Activated T-cell treated with anti-CD3 and anti-CD28 coated beads for 48 hours (primary cell): ENCODE data around the gene TMEM260.

ENCODE experiments used
- DNase-seq: peaks from one replicate; pipeline ENCODE4 v3.0.0-alpha.2; 2020; ENCODE audit warnings: low read depth

TMEM260 gene

DNA sequence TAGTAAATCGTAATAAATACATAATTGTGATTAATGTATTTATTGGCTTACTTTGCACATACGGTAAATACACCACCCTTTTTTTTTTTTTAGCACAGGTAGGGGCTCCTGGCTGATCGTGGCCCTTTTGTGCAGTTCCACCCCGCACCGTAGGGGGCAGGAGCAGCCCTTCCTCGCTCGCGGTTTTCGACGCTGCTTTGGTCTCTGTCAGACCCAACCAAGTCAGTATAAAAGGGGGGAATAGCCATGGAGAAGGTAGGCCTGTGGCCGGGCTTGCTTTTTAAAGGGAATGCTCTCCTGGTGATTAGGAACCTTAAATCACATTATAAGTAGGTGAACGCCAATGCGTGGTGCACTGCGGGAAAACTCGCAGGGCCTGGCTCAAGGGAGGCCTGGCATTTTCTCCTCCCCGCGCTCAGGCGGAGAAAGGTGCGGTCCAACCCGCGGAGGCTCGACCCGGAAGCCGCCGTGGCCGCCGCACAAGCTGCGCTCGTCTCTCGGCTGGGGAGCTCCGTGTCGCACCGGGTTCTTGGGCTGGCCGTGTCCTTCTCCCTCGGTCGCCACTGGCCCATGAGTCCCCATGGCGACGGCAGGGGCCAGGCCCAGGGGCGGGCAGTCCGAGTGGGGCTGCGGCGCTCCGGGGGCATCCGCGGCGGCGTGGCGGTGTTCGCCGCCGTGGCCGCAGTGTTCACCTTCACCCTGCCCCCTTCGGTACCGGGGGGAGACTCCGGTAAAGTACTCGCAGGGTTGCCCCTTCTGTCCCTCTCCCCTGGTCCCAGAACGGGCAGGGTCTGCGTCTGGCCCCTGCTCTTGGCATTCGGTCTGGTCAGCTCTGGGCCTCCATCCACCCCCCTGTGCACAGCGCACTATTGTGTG lies at the start of gene TMEM260:
TMEM260 (plus strand) TSS at position 454 of the 876 bp plus-strand sequence; CDS start at position 571, 117 bp downstream.
- peak; percentile 87 for DNase-seq

DNA sequence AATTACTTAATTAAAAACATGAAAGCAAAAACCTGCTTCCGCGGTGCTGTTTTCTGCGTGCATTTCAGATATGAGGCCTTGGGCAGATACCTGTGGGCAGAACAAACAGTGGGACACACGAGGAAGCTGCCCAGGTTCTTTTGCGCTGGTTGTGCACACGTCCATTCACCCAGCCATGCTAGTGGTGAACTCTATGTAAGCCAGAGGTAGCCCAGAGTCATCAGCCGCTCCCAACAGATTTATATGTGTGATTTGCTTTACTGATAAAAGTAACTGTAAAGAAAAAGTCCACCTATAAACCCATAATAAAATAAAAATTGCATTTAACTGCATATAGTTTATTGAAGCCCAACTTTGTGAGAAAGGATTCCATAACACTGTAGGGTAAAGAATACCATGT lies 47.1 kb upstream of the TMEM260 start:
- no peak for DNase-seq

DNA sequence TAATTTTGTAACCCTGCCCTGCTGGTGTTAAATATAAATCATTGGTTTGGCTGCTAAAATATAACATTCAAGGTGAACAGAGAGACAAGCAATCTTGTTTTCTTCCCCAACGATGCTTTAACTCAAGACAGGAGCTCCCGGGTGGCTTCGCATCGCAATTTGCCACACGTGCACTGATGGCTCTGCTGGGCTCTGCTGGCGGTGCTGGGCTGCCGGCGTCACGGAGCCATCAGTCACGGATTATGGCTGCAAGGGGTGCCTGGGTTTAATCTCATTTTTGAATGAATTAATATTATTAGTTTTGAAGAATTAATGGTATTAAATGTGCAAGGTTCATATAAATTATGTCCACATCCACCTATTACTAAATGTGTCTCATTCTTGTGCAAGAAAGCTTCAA lies 44.9 kb upstream of the TMEM260 start:
- DNase-seq, result no peak

DNA sequence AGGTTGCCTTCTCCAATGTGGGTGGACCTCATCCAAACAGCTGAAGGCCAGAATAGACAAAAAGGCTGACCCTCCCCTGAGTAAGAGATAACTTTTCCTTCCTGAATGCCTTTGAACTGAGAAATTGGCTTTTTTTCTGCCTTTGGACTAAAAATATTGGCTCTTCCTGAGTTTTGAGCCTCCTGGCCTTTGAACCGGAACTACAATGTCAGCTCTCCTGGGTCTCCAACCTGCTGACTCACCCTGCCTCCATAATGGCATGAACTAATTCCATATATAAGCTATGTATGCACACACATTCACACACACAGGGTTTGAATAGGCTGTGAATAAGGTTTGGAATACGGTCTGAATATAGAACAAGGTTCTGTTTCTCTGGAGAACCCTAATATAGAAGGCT lies 39.7 kb upstream of the TMEM260 start:
- no peak for DNase-seq

DNA sequence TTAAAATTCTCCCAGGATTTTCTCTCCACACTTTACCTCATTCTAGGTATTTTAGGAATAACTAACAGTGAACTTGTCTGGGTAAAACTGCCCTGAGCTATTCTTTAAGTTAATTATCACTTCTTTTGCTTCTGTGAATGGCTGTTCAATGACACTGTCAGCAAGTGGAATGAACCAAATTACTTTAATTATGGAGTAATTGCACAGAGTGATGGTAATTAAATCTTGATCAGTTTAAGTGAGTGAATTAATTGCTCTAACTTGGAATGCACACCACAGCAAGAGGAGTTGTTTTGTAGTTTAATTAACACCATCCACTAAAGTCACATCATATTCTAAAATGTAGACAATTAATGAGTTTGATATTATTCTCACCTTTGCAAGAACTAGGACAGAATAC lies 36.2 kb upstream of the TMEM260 start:
- no peak for DNase-seq

DNA sequence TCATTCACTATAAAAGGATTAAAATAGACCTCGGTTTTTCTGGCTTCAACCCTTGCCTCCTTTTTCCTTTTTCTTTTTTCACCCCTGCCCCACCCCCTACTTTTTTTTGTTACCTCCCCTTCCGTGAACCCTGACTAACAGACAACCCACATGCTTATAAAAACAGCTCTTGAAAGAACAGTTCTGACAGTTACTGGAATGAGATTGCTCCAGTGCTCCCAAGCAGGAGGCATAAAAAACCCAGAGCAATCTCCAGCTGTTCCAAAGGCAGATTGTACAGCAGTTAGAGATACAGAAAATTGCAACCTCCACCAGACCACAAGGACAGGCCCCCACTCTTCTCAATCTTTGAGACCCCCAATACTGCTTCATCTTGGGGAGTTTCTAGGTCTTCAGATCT lies 29.9 kb upstream of the TMEM260 start:
- DNase-seq, result no peak

DNA sequence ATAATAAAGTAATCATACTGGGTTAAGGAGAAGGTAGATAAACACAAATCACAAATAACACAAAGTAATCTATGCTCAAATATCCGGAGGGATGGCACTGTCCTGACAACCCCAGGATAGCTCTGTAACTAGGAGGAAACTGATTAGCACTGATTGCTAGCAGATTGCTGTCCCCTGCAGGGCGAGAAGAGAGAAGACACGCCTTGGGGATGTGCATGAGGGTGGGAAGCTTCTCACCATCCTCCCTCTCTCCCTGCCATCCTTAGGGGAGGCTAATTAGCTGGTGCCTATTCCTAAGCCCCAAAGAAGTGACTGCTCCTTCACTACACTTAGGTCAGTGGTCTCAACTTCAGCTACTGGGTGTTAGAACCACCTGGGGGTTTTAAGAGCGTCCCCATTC lies 27.0 kb upstream of the TMEM260 start:
- DNase-seq, result no peak

DNA sequence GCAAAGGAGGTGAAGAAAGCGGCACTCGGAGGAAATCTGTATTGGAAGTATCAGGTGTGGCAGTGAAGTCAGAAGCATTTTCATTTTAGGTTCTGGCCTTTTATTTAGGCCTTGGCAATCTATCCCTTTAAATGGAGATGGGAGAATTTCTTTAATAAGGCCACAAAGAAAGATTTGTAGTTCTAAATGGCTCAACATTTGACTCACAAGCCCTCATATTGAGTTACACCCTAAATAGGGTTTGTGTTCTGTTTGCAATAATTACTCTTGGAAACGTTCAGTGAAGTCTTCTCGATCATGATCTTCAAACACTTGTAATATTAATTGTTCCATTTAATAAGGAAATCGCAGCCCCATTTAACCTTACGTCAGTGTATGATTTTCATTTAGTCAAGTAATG lies 25.3 kb upstream of the TMEM260 start:
- no peak for DNase-seq

DNA sequence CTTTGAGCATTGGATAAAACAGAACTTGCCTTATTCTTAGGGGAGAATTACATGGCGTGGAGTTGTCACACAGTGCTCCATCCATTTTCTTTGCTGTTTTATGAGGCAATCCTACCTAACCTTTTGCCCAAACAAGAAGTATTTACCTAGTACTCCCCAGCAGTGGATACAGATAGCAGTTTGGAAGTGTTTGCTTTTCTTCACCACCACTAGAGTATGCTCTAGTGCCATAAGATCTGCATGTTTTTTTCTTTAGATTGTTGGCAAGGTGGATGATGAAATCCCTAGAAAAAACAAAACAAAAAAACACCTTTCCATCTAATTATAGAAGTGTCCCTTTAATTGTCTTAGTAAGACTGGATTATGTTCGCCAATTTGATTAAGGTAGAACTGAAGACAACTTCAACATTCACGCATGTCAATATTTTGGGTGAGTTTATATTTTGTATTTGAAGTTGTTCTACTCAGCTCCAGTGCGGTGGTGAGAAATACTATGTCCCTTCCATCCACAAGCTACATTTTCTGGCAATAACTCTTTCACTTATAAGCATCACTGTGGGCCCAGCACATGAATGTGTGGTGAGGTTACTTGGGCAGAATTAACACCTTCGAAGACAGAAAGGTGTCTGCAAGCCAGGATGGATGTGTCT lies 23.6 kb upstream of the TMEM260 start:
- DNase-seq, result no peak

DNA sequence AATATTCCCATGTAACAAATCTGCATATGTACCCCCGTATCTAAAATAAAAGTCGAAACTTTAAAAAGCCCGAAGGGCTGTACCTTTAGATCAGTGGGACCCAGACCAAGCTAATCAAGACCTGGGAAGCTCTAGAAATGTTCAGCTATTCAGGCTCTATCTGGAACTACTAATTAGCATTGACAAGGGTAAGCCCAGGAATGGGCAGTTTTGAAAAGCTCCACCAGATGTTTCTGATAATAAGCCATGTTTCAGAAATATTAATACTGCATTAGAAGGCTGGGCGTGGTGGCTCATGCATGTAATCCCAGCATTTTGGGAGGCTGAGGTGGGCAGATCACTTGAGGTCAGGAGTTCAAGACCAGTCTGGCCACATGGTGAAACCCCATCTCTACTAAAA lies 20.4 kb upstream of the TMEM260 start:
- DNase-seq, result no peak

DNA sequence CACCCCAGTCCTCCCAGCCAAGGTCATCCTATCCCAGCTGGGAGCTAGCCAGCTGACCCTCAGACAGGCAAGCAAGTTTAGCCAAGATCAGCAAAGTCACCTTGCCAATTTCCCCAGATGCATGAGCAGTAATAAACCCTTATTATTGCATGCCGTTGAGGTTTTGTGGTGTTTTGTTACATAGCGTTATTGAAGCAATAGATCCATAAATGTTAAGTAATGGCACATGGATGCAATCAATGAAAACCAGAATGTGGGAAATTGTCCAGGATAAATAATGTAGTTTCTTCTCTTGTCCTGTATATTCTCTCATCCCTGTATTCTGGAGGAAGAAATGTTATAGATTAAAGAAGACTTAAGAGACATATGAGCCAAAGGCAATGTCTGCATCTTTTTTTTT lies 18.0 kb upstream of the TMEM260 start:
- DNase-seq, result no peak

DNA sequence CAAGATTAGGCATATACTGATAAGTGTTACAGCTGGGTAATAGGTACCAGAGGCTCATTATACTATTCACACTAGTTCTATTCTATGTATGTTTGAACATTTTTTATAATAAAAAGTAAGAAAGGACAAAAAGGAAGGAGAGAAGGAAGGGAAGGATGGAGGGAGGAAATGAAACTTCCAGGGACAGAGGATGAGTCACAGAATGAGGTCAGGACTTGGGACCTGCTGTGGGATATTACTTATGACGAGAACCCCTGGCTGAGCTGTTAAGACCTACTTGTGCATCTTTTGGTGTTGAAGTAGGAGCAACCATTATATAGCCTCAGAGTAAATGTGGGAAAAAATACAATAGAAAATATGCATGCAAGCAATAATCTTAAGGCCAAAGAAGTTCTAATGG lies 16.7 kb upstream of the TMEM260 start:
- no peak for DNase-seq

DNA sequence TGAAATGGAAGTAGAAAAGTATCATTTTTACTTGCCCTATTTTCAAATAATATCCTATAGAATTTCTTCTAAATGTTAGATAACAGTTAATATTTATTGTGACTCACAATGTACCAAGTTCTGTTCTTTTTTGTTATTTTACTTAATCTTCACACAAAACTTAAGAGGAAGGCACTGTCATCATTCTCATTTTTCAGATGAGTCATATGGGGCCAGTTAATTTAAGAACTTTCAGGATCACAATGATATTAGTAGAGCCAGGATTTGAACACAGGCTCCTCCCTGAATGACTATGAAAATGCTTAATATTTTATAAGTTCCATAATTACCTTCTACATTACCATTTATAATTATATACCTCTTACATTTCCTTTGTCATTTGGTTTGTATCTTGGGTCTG lies 10.4 kb upstream of the TMEM260 start:
- no peak for DNase-seq

DNA sequence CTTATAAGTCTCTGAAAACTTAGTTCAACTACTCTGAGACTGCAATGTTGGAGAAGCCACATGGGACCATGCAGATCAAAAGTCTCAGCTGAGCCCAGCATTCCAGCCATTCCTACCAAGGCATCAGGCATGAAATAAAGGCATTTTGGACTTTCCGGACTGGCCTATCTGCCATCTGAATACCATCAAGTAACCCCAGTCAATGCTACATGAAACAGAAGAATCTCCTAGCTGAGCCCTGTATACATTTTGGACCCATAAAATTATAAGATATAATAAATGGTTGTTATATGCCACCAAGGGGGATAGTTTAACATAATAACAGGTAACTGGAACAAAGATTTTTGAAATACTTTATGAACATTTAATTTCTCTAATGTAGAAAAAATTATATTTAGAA lies 9.3 kb upstream of the TMEM260 start:
- DNase-seq, result no peak

DNA sequence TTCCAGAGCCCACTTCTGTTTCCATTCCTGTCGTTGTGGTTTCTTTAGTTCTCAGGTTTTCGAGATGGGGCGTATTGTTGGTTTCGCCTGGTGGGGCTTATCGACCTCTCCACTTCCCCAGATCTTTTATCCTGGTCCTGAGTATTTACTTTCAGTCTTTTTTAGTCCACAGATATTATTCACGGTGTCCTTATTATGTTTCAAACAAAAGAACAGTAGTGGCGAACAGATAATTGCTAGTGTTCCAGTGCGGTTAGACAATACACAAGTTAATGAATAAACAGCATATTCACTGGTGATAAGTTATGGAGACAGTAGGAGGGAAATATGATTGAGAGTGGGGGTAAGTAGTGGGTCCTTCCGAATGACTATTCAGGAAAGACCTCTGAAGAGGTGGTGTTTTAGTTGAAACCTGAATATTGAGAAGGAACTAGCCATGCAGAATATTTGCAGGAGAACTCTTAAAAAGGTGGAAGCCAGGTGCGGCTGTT lies 668 bp downstream of the TMEM260 start:
- DNase-seq, result no peak

DNA sequence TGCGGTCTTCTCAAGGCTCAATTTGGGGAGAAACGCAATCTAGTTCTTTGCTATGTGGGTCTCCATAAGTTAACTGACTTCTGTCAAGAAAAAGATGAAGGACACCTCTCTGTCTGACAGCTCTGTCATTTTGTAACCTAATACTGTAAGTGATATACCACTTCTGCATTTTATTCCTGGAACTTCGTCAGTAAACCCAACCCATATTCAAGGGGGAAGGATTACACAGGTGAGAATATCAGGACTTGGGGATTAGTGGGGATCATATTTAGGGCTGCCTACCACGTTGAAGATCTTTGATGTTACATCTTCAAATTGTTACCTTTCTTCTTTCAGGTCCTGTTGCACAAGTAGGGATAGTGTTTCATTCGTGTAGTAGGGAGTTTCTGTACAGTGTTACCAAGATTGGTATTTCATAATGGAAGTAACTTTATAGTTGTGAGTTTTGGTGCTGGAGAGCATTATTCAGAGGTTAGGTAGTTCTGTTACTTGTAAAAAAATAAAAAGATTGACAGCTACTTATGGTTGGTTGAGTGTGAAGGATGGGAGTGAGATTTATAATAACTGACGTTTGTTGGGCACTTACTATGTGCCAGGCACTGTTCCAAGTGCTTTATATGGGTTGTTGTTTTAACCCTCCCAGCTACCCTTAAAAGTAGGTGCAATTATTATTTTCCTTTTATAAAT lies 1.6 kb downstream of the TMEM260 start:
- no peak for DNase-seq

DNA sequence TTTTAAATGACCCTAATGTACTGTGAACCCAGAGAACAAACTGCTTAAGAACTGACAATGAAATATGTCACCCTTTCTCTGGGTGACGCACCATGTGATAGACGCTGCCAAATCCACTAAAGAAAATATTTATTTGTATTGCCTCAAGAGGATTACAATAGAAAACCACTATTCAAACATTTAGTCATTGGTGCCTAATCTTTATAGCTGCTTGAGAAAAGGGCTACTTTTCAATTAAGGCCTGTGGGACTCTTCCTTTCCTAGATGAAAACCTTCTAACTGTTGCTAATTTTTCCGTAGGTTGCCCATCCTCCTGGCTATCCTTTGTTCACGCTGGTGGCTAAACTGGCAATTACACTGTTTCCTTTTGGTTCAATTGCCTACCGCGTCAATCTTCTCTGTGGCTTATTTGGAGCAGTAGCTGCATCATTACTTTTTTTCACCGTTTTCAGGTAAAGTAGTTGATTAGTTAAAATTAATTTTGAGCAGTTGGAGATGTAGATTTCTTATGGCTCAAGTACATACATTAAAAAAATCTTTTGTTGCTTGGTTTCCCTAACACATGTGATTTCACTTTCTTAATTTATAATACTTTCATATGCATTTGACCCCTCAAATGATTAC lies 6.0 kb downstream of the TMEM260 start:
- DNase-seq, result no peak

DNA sequence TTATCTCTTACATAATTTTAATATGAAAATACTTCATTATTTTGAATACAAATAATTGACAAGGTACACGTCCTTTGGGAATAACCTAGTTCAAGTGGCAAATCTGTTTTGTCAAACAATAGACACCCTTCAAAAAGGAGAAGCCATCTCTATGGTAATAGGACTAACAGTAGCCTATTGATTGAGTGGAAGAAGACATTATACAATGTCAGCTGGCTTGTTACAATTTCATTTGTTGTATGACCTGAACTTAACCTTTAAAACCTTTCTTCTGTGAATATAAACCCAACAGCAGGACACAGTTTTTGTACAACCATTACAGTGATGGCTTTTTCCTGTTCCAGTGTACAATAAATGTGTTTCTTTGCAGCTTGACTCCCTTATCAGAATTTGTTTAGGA lies 8.1 kb downstream of the TMEM260 start:
- no peak for DNase-seq

DNA sequence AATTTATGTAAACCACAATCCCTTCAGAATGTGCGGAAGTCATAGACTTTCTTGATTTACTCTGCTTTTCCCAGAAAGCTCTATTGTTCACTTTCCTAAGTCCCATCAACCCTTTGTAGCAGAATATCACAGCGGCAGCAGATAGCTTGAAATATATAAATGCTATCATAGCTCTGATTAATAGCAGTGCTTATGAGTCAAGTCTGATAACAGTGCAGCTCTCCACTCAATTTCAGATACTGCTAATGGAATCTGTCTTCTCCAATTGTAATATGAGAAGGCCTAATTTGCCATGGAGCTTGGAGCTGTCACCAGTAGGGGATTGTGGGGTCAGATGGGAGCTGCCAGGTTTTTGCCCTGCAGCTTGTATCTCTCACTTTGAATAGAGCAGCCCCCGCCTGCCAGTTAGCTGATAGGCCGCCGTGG lies 10.9 kb downstream of the TMEM260 start:
- no peak for DNase-seq

DNA sequence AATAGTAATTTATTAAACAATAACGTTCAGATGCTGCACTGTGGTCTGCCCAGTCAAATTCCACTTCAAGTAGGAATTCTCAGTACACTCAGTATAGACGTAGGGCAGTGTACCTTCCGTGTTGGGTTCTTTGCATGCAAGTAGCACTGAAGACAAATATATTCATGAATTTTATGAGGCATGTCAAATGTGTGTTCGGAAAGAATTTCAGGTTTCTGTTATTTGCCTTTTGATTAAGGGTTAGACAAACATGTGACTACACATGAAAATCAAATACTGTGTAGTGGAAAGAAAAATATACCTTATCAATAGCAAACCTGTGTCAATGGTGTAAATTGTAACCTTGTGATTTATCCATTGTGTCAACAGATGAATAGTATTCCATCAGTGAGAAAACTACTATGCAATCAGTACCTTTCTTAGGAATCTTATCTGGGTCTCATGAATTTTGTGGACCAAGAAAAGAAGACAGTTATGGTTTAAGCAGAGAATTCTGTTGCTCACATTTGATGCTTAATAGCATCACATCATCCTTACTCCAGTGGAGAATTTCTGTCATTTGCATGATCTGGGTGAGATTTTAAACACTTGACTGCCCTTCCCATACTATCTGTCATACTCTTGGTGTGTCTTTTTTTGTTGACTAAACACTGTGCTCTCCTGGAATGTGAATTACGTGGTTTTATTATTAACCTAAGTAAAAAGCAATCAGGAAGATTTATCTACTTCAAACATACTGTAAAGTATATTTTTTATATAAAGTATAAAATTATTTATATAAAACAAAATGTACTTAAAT lies 13.3 kb downstream of the TMEM260 start:
- no peak for DNase-seq

DNA sequence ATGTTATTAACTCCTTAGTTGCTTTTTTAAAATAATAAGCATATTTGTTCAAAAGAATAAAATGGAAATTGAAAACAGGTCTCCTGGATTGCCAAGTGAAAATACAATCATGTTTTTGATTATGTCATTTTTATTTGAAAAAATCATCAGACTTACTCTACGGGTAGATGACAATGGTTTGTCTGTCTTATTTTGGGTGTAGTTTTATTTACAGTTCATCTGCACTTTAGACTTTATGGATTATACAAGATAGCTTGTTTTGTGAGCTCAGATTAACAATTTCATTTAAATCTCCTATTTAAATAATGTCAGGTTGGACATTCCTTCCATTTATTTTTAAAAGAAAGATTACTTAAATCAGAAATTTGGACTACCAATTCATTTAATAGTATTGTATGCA lies 14.8 kb downstream of the TMEM260 start:
- no peak for DNase-seq

DNA sequence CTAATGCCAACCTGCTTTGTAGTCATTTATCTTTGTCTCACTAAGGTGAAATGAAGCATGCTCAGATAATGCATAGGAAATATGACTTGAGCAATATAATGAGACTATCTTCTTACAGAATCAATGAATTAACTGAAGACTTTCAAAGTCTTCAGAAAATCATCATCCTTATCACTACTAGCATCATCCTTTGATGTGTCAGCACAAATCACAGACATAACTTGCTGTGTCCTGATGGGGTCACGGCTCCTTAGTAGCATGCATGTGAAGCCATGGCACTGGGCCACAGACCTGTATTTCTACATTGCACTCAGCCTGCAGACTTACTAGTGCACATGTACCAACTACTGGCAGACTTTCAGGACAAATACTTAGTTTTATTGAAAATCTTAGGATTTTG lies 18.9 kb downstream of the TMEM260 start:
- DNase-seq, result no peak
